Measurements from ENCODE around the gene METTL15.
"Not testable (repeated sequence)": the region's sequence is repeated elsewhere in the genome, so short reads cannot be mapped to it uniquely, and the experiment has no call there.

The METTL15 gene

GRCh38 chr11:28108958-28109357 lies 770 bp downstream of the METTL15 start:
- Histone ChIP-seq H3K4me3 (ENCODE audit: low read depth in 1 of 2, low read length in 2 of 2) (peak overlapping the region; percentile 67 to 79), H3K9ac (ENCODE audit: low read depth in 1 of 2, low read length in 2 of 2) (peak overlapping the region in 1 of 2 donors; percentile 86), H3K27me3 (ENCODE audit: control insufficient read depth in 1 of 2, insufficient read depth in 2 of 2, low read length in 2 of 2) (no peaks in the 10 kb centered on the region), H3K27ac (ENCODE audit: low read depth, low read length) (no peak overlapping the region), H3K36me3 (ENCODE audit: control insufficient read depth in 1 of 2, insufficient read depth in 2 of 2, low read length in 2 of 2) (peaks cover 0 to 2% of the 10 kb centered on the region in 2 donors), H3K9me3 (ENCODE audit: control insufficient read depth in 1 of 2, low read length in 2 of 2) (no peaks in the 10 kb centered on the region), H3K4me1 (ENCODE audit: control insufficient read depth in 1 of 2, insufficient read depth in 2 of 2, low read length in 2 of 2) (peaks cover 21 to 39% of the 10 kb centered on the region in 2 donors)

GRCh38 chr11:28110108-28110820 lies 2.1 kb downstream of the METTL15 start:
- Histone ChIP-seq H3K9ac (ENCODE audit: low read depth in 1 of 2, low read length in 2 of 2) (peak overlapping the region; percentile 86 to 92), H3K4me3 (ENCODE audit: low read depth in 1 of 2, low read length in 2 of 2) (peak overlapping the region; percentile 90 to 91), H3K27ac (ENCODE audit: low read depth, low read length) (peak overlapping the region; percentile 74), H3K4me1 (ENCODE audit: control insufficient read depth in 1 of 2, insufficient read depth in 2 of 2, low read length in 2 of 2) (peaks cover 21 to 39% of the 10 kb centered on the region in 2 donors), H3K9me3 (ENCODE audit: control insufficient read depth in 1 of 2, low read length in 2 of 2) (no peaks in the 10 kb centered on the region), H3K27me3 (ENCODE audit: control insufficient read depth in 1 of 2, insufficient read depth in 2 of 2, low read length in 2 of 2) (no peaks in the 10 kb centered on the region), H3K36me3 (ENCODE audit: control insufficient read depth in 1 of 2, insufficient read depth in 2 of 2, low read length in 2 of 2) (peaks cover 0 to 7% of the 10 kb centered on the region in 2 donors)

GRCh38 chr11:28110821-28111200 lies 2.6 kb downstream of the METTL15 start:
- Histone ChIP-seq H3K27ac (ENCODE audit: low read depth, low read length) (peak overlapping the region; percentile 74), H3K9ac (ENCODE audit: low read depth in 1 of 2, low read length in 2 of 2) (peak overlapping the region; percentile 86 to 92), H3K36me3 (ENCODE audit: control insufficient read depth in 1 of 2, insufficient read depth in 2 of 2, low read length in 2 of 2) (peaks cover 0 to 10% of the 10 kb centered on the region in 2 donors), H3K4me1 (ENCODE audit: control insufficient read depth in 1 of 2, insufficient read depth in 2 of 2, low read length in 2 of 2) (peaks cover 21 to 39% of the 10 kb centered on the region in 2 donors), H3K9me3 (ENCODE audit: control insufficient read depth in 1 of 2, low read length in 2 of 2) (no peaks in the 10 kb centered on the region), H3K27me3 (ENCODE audit: control insufficient read depth in 1 of 2, insufficient read depth in 2 of 2, low read length in 2 of 2) (no peaks in the 10 kb centered on the region), H3K4me3 (ENCODE audit: low read depth in 1 of 2, low read length in 2 of 2) (peak overlapping the region; percentile 90 to 91)

- Histone ChIP-seq H3K27ac (ENCODE audit: low read depth, low read length) (no peak overlapping the region), H3K4me1 (ENCODE audit: control insufficient read depth in 1 of 2, insufficient read depth in 2 of 2, low read length in 2 of 2) (peaks cover 14 to 20% of the 10 kb centered on the region in 2 donors)
Measured at GRCh38 chr11:28114116-28114515, 5.9 kb downstream of the METTL15 start.

DNA sequence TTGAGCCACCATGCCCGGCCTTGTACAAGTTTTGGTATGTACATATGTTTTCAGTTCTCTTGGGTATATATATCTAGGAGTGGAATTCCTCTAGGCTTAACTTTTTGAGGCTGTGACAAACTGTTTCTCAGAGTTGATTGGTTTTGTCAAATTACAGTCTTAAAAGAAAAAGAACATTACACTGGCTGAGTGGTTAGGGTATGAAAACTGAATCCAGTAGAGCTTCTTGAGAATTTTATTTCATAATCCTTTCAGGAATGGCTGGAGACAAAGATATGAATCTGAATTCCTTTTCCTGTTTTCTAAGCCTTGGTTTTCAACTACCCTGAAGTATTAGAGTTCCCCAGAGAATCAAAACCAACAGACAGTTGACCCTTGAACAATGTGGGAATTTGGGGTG lies 6.5 kb downstream of the METTL15 start:
- Histone ChIP-seq H3K36me3 (ENCODE audit: control insufficient read depth in 1 of 2, insufficient read depth in 2 of 2, low read length in 2 of 2) (peaks cover 0 to 15% of the 10 kb centered on the region in 2 donors), H3K4me1 (ENCODE audit: control insufficient read depth in 1 of 2, insufficient read depth in 2 of 2, low read length in 2 of 2) (peaks cover 8 to 13% of the 10 kb centered on the region in 2 donors), H3K4me3 (ENCODE audit: low read depth in 1 of 2, low read length in 2 of 2) (no peak overlapping the region), H3K9me3 (ENCODE audit: control insufficient read depth in 1 of 2, low read length in 2 of 2) (no peaks in the 10 kb centered on the region), H3K9ac (ENCODE audit: low read depth in 1 of 2, low read length in 2 of 2) (no peak overlapping the region), H3K27me3 (ENCODE audit: control insufficient read depth in 1 of 2, insufficient read depth in 2 of 2, low read length in 2 of 2) (no peaks in the 10 kb centered on the region), H3K27ac (ENCODE audit: low read depth, low read length) (no peak overlapping the region)

More at GRCh38 chr11:28114116-28114515, 5.9 kb downstream of the METTL15 start:
- Histone ChIP-seq H3K36me3 (ENCODE audit: control insufficient read depth in 1 of 2, insufficient read depth in 2 of 2, low read length in 2 of 2) (peaks cover 0 to 15% of the 10 kb centered on the region in 2 donors), H3K4me3 (ENCODE audit: low read depth in 1 of 2, low read length in 2 of 2) (no peak overlapping the region), H3K9me3 (ENCODE audit: control insufficient read depth in 1 of 2, low read length in 2 of 2) (no peaks in the 10 kb centered on the region), H3K27me3 (ENCODE audit: control insufficient read depth in 1 of 2, insufficient read depth in 2 of 2, low read length in 2 of 2) (no peaks in the 10 kb centered on the region), H3K9ac (ENCODE audit: low read depth in 1 of 2, low read length in 2 of 2) (no peak overlapping the region)

- H3K27ac ChIP-seq (ENCODE audit: low read depth, low read length) = no peak overlapping the region
- no peak overlapping the region for H3K4me3 ChIP-seq (ENCODE audit: low read depth in 1 of 2, low read length in 2 of 2)
- no peaks in the 10 kb centered on the region for H3K4me1 ChIP-seq (ENCODE audit: control insufficient read depth in 1 of 2, insufficient read depth in 2 of 2, low read length in 2 of 2)
- H3K9me3 ChIP-seq (ENCODE audit: control insufficient read depth in 1 of 2, low read length in 2 of 2) = no peaks in the 10 kb centered on the region
- H3K9ac ChIP-seq (ENCODE audit: low read depth in 1 of 2, low read length in 2 of 2) = no peak overlapping the region
- H3K27me3 ChIP-seq (ENCODE audit: control insufficient read depth in 1 of 2, insufficient read depth in 2 of 2, low read length in 2 of 2) = no peaks in the 10 kb centered on the region
- peaks cover 0 to 15% of the 10 kb centered on the region in 2 donors for H3K36me3 ChIP-seq (ENCODE audit: control insufficient read depth in 1 of 2, insufficient read depth in 2 of 2, low read length in 2 of 2)
Measured at GRCh38 chr11:28117712-28118111, 9.5 kb downstream of the METTL15 start.

DNA sequence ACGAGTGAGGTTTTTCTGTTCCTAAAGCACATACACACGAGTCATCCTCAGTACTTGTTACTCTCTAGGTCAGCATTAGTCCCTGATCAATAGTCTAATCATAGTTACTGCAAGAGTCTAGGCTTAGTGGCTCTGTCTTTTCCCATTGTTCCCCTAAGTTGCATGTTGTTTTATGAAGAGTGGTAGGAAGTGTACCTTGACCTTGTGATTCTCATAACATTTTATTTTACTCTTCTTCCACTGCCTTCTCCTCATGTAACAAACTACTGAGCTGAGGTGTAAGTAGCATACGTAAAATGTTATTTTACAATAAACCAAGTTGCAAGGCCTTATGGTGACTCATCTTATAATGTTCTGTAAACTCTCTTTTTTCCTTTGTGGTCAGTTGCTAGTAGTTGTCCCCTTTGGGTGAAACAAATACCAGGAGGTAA lies 15.0 kb downstream of the METTL15 start:
- Histone ChIP-seq H3K4me3 (ENCODE audit: low read depth in 1 of 2, low read length in 2 of 2) (no peak overlapping the region), H3K9me3 (ENCODE audit: control insufficient read depth in 1 of 2, low read length in 2 of 2) (no peaks in the 10 kb centered on the region), H3K4me1 (ENCODE audit: control insufficient read depth in 1 of 2, insufficient read depth in 2 of 2, low read length in 2 of 2) (no peaks in the 10 kb centered on the region), H3K27me3 (ENCODE audit: control insufficient read depth in 1 of 2, insufficient read depth in 2 of 2, low read length in 2 of 2) (no peaks in the 10 kb centered on the region), H3K9ac (ENCODE audit: low read depth in 1 of 2, low read length in 2 of 2) (no peak overlapping the region), H3K36me3 (ENCODE audit: control insufficient read depth in 1 of 2, insufficient read depth in 2 of 2, low read length in 2 of 2) (peaks cover 0 to 3% of the 10 kb centered on the region in 2 donors), H3K27ac (ENCODE audit: low read depth, low read length) (no peak overlapping the region)

DNA sequence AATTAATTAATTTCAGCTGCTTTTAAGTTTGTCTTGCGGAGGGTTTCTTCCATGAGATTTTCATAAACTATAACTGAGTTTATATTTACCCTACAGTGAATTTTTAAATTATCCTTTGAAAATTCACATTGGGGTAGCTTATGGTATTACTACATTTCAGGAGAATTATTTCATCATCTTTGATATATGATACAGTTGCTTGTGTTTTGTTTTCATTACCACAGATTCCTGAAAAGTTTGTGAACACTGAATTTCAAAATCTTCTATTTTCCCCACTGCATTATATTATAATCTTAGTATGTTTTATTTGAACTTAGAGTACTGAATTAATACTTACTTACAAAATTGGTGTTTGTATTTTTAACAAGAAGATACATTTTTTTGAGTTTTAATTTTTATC lies 24.4 kb downstream of the METTL15 start:
- Histone ChIP-seq H3K4me3 (ENCODE audit: low read depth in 1 of 2, low read length in 2 of 2) (no peak overlapping the region), H3K27me3 (ENCODE audit: control insufficient read depth in 1 of 2, insufficient read depth in 2 of 2, low read length in 2 of 2) (no peaks in the 10 kb centered on the region), H3K27ac (ENCODE audit: low read depth, low read length) (no peak overlapping the region), H3K9me3 (ENCODE audit: control insufficient read depth in 1 of 2, low read length in 2 of 2) (no peaks in the 10 kb centered on the region), H3K36me3 (ENCODE audit: control insufficient read depth in 1 of 2, insufficient read depth in 2 of 2, low read length in 2 of 2) (peaks cover 0 to 10% of the 10 kb centered on the region in 2 donors), H3K9ac (ENCODE audit: low read depth in 1 of 2, low read length in 2 of 2) (no peak overlapping the region), H3K4me1 (ENCODE audit: control insufficient read depth in 1 of 2, insufficient read depth in 2 of 2, low read length in 2 of 2) (no peaks in the 10 kb centered on the region)

DNA sequence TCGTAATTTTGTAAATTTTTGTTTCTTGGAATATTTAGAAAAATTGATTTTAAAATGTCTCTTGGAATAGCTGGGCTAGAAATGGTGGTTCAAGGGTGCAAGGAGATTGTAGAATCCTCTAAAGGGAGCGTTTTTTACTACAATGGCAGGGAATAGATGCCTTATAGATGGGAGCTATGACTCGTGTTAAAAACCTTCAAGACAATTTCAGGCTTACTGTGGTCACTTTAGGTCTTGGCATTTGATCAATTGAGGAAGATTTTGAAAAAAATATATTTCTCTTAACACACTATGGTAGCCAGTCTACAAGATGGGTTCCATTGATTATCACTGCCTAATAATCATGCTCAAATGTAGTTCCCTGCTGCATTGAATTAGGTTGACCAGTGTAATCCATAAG lies 25.0 kb downstream of the METTL15 start:
- Histone ChIP-seq H3K9ac (ENCODE audit: low read depth in 1 of 2, low read length in 2 of 2) (no peak overlapping the region), H3K9me3 (ENCODE audit: control insufficient read depth in 1 of 2, low read length in 2 of 2) (no peaks in the 10 kb centered on the region), H3K27ac (ENCODE audit: low read depth, low read length) (no peak overlapping the region), H3K36me3 (ENCODE audit: control insufficient read depth in 1 of 2, insufficient read depth in 2 of 2, low read length in 2 of 2) (peaks cover 0 to 10% of the 10 kb centered on the region in 2 donors), H3K4me1 (ENCODE audit: control insufficient read depth in 1 of 2, insufficient read depth in 2 of 2, low read length in 2 of 2) (no peaks in the 10 kb centered on the region), H3K27me3 (ENCODE audit: control insufficient read depth in 1 of 2, insufficient read depth in 2 of 2, low read length in 2 of 2) (no peaks in the 10 kb centered on the region), H3K4me3 (ENCODE audit: low read depth in 1 of 2, low read length in 2 of 2) (no peak overlapping the region)

- not testable (repeated sequence) for H3K27me3 ChIP-seq (ENCODE audit: control insufficient read depth in 1 of 2, insufficient read depth in 2 of 2, low read length in 2 of 2)
- peaks cover 0 to 18% of the 10 kb centered on the region in 2 donors for H3K36me3 ChIP-seq (ENCODE audit: control insufficient read depth in 1 of 2, insufficient read depth in 2 of 2, low read length in 2 of 2)
Measured at GRCh38 chr11:28136157-28136556, 28.0 kb downstream of the METTL15 start.

More at GRCh38 chr11:28136157-28136556, 28.0 kb downstream of the METTL15 start:
- H3K27ac ChIP-seq (ENCODE audit: low read depth, low read length); H3K4me3 ChIP-seq (ENCODE audit: low read depth in 1 of 2, low read length in 2 of 2); H3K4me1 ChIP-seq (ENCODE audit: control insufficient read depth in 1 of 2, insufficient read depth in 2 of 2, low read length in 2 of 2); H3K9ac ChIP-seq (ENCODE audit: low read depth in 1 of 2, low read length in 2 of 2): not testable (repeated sequence)
- H3K9me3 ChIP-seq (ENCODE audit: control insufficient read depth in 1 of 2, low read length in 2 of 2) = peaks cover 25 to 28% of the 10 kb centered on the region in 2 donors
